VCaP (cell line): ENCODE results near the gene SHC2.
"Not testable (repeated sequence)": the region's sequence is repeated elsewhere in the genome, so short reads cannot be mapped to it uniquely, and the experiment has no call there.

Experiments used
- H3K27ac ChIP-seq: fragments of 450-650 bp; 2 replicates; pipeline ENCODE4 v1.5.1; 2017
- TF ChIP-seq, protein P1 (sequence below): fragments of 450-650 bp; conservative IDR thresholded peaks from 2 replicates; pipeline ENCODE4 v1.5.1; 2017; ENCODE audit warnings: mild to moderate bottlenecking, moderate library complexity

The SHC2 gene

DNA sequence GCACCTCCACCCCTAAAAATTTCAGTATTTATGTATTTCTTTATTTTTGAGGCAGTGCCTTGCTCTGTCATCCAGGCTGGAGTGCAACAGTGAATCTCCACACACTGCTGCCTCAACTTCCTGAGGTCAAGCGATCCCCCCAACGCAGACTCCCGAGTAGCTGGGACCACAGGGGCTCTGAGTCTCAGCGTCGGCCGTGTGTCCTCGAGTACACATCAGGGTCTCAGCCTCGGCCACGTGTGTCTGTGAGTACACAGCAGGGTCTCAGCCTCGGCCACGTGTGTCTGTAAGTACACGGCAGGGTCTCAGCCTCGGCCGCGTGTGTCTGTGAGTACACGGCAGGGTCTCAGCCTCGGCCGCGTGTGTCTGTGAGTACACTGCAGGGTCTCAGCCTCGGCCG lies 73.1 kb downstream of the SHC2 start:
- H3K27ac ChIP-seq, result no peak overlapping the region
- TF ChIP-seq, protein P1, sequence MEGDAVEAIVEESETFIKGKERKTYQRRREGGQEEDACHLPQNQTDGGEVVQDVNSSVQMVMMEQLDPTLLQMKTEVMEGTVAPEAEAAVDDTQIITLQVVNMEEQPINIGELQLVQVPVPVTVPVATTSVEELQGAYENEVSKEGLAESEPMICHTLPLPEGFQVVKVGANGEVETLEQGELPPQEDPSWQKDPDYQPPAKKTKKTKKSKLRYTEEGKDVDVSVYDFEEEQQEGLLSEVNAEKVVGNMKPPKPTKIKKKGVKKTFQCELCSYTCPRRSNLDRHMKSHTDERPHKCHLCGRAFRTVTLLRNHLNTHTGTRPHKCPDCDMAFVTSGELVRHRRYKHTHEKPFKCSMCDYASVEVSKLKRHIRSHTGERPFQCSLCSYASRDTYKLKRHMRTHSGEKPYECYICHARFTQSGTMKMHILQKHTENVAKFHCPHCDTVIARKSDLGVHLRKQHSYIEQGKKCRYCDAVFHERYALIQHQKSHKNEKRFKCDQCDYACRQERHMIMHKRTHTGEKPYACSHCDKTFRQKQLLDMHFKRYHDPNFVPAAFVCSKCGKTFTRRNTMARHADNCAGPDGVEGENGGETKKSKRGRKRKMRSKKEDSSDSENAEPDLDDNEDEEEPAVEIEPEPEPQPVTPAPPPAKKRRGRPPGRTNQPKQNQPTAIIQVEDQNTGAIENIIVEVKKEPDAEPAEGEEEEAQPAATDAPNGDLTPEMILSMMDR, result no peak

DNA sequence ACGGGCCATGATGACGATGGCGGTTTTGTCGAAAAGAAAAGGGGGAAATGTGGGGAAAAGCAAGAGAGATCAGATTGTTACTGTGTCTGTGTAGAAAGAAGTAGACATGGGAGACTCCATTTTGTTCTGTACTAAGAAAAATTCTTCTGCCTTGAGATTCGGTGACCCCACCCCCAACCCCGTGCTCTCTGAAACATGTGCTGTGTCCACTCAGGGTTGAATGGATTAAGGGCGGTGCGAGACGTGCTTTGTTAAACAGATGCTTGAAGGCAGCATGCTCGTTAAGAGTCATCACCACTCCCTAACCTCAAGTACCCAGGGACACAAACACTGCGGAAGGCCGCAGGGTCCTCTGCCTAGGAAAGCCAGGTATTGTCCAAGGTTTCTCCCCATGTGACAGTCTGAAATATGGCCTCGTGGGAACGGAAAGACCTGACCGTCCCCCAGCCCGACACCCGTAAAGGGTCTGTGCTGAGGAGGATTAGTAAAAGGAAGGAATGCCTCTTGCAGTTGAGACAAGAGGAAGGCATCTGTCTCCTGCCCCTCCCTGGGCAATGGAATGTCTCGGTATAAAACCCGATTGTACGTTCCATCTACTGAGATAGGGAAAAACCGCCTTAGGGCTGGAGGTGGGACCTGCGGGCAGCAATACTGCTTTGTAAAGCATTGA lies 74.1 kb downstream of the SHC2 start:
- H3K27ac ChIP-seq, result peak overlapping the region; percentile 69

DNA sequence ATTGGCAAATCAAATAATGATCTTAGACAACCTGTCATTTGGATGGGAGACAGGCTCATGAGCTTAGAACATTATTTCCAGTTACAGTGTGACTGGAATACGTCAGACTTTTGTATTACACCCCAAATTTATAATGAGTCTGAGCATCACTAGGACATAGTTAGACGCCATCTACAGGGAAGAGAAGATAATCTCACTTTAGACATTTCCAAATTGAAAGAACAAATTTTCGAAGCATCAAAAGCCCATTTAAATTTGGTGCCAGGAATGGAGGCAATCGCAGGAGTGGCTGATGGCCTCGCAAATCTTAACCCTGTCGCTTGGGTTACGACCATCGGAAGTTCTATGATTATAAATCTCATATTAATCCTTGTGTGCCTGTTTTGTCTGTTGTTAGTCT lies 74.6 kb downstream of the SHC2 start:
- TF ChIP-seq, protein P1, result peak; percentile 30; the same call in 1 of the 2 replicates
- peak overlapping the region; percentile 69 for H3K27ac ChIP-seq

DNA sequence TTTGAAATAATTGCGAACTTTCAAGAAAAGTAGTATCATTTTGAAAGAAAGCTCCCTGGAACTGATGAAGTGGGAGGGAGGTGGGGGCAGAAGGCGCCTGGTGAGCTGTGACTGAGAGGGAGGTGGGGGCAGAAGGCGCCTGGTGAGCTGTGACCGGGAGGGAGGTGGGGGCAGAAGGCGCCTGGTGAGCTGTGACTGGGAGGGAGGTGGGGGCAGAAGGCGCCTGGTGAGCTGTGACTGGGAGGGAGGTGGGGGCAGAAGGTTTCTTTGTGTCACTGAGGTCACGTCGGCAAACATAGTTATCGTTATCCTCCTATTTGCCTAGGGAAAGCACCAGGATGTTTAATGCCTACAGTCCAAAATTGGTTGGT lies 76.0 kb downstream of the SHC2 start:
- TF ChIP-seq, protein P1, result no peak
- peak overlapping the region; percentile 75 for H3K27ac ChIP-seq

DNA sequence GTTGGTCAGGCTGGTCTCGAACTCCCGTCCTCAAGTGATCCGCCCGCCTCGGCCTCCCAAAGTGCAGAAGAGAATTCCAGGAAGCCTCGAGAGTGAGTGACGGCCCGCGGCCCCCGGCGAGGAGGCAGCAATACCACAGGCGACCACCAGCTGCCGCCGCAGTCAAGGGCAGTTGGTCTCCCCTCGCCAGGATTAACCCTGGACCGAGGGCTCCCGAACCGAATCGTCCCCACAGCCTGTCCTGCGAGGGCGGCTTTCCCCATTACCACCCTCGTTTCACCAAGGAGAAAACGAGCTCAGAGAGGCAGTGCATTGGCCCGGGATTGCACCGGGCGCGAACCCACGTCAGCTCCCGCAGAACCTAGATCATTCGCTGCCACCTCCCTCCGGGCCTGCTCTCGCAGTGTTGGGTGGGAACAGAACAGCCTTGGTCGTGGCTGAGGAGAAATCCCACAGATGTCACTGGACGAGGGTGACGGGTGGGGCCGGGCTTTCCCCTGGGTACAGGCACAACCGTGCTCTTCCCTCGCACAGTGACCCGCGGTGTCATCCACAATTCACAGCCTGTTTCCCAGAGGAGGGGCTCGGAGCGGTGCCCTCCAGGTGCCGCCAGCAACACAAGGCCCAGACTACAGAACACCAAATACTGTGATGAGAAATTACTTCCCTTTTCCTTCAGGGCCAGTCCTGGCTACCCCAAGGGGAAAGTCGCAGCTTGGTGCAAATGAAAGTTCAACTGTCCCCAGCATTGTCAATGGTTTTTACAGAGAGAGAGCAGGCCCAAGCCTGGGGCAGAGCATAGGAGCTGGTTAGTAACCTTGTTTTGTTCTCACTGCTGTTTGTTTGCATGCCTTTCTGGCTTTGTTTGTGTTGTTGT lies 76.7 kb downstream of the SHC2 start:
- TF ChIP-seq, protein P1, result peak; percentile 24
- peak overlapping the region; percentile 75 for H3K27ac ChIP-seq

DNA sequence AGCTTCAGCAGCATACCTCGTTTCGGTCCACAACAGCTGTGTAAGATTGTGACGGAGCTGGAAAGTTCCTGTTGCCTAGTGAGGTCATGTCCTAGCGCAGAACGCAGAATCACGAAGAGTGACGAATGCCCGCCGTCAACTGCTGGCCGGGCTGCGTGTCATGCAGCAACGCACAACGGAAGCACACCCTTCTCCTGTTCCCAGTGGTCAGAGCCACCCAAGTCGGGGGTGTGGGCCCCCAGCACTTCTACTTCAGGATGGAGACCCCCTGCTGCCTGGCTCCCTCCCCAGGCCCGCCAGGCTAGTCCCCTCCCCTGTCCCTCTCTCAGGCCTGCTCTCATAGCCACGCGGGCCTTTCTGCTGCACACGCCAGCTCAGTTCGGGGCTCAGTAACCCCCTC lies 77.8 kb downstream of the SHC2 start:
- H3K27ac ChIP-seq, result peak overlapping the region; percentile 75; the same call in 1 of the 2 replicates
- TF ChIP-seq, protein P1, result no peak

DNA sequence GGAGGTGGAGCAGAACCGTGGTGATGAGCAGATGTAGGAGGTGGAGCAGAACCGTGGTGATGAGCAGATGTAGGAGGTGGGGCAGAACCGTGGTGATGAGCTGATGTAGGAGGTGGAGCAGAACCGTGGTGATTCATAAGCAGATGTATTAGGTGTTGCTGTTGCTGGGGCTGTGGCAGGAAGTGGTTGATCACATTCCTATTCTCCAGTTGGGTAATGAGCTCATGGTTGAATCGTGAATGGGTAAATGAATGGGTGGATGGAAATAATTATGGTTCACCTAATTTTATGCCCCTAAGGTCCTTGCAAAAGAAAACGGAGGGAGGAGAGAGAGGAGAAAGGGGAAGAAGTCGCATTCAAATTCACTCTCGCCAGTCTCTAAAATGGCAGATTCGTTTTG lies 78.3 kb downstream of the SHC2 start:
- not testable (repeated sequence) for H3K27ac ChIP-seq

DNA sequence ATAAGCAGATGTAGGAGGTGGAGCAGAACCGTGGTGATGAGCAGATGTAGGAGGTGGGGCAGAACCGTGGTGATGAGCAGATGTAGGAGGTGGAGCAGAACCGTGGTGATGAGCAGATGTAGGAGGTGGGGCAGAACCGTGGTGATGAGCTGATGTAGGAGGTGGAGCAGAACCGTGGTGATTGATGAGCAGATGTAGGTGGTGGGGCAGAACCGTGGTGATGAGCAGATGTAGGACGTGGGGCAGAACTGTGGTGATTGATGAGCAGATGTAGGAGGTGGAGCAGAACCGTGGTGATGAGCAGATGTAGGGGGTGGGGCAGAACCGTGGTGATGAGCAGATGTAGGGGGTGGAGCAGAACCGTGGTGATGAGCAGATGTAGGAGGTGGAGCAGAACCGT lies 78.9 kb downstream of the SHC2 start:
- H3K27ac ChIP-seq, result not testable (repeated sequence)

DNA sequence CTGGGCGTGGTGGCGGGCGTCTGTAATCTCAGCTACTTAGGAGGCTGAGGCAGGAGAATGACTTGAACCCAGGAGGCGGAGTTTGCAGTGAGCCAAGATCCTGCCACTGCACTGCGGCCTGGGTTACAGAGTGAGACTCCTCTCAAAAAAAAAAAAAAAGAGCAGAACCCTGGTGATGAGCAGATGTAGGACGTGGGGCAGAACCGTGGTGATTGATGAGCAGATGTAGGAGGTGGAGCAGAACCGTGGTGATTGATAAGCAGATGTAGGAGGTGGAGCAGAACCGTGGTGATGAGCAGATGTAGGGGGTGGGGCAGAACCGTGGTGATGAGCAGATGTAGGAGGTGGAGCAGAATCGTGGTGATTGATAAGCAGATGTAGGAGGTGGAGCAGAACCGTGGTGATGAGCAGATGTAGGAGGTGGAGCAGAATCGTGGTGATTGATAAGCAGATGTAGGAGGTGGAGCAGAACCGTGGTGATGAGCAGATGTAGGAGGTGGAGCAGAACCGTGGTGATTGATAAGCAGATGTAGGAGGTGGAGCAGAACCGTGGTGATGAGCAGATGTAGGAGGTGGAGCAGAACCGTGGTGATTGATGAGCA lies 80.1 kb downstream of the SHC2 start:
- H3K27ac ChIP-seq, result not testable (repeated sequence)
